Ovary (tissue), 3 donors: Measurements from ENCODE around the gene UQCRH.

Source experiments
- POLR2A ChIP-seq: fragments of 450-650 bp; IDR thresholded peaks from one replicate; pipeline ENCODE4 v1.6.1; 2017; ENCODE audit warnings: antibody characterized with exemption, mild to moderate bottlenecking, moderate library complexity
- TF ChIP-seq, protein P1 (sequence below), 3 donors: fragments of 450-650 bp in 2 of 3; fragments of 200-600 bp in 1 of 3; IDR thresholded peaks; one replicate each; pipeline versions ENCODE4 v1.5.1 to v1.8.0; 2016 to 2022; ENCODE audit warnings: antibody characterized with exemption in 3 of 3, mild to moderate bottlenecking in 1 of 3
- donor health status: DM: no; HTN: no; CAD: no.

DNA sequence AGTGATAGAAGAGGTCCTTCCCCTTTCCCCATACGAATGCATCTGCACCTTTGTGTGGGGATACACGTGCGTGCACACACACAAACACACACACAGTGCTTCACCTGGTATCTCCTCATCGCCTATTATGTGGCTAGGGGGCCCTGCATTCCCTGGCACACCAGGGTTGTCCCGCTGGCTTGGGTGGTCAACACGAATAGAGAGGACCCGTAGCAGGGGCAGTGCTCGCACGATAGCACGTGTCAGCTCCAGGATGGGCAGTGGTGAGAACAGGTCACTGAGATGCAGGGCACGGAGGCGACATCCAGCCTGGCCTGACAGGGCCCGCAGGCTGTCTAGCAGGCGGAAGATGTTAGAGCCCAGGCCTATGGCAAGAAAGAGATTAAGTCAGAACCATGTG, 22.5 kb upstream of the UQCRH start:
- TF ChIP-seq, protein P1, sequence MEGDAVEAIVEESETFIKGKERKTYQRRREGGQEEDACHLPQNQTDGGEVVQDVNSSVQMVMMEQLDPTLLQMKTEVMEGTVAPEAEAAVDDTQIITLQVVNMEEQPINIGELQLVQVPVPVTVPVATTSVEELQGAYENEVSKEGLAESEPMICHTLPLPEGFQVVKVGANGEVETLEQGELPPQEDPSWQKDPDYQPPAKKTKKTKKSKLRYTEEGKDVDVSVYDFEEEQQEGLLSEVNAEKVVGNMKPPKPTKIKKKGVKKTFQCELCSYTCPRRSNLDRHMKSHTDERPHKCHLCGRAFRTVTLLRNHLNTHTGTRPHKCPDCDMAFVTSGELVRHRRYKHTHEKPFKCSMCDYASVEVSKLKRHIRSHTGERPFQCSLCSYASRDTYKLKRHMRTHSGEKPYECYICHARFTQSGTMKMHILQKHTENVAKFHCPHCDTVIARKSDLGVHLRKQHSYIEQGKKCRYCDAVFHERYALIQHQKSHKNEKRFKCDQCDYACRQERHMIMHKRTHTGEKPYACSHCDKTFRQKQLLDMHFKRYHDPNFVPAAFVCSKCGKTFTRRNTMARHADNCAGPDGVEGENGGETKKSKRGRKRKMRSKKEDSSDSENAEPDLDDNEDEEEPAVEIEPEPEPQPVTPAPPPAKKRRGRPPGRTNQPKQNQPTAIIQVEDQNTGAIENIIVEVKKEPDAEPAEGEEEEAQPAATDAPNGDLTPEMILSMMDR (IDR thresholded peaks at IDR 0.05): no peak
- TF ChIP-seq POLR2A: no peak
